ENCODE results near the gene GRIK1.

Gene GRIK1

DNA sequence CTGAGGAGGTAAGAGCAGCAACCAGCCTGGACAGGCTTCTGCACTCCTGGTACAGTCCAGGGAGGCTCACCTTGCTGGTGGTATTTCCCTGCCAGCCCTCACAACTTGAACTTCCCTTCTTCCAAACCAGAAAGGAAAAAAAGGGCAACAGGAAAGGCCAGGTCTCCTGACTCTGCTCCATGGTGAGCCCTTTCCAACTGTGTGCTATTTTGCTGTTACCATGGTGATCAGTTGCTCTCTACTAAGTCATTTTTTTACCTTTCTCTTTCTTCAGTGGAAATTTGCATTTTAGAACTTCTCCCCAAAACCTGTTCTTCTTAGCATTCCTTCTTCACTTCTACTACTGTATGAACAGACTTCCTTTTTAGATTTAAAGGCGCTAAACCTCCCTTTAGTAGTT, 164.3 kb downstream of the GRIK1 start:
- no peaks in the 10 kb centered on the region for H3K36me3 ChIP-seq (ENCODE audit: control insufficient read depth, insufficient read depth, low read length, severe bottlenecking)
- no peaks in the 10 kb centered on the region for H3K9me3 ChIP-seq (ENCODE audit: control insufficient read depth, low read length)
- no peaks in the 10 kb centered on the region for H3K4me1 ChIP-seq (ENCODE audit: control insufficient read depth, insufficient read depth, low read length)
- no peak overlapping the region for H3K9ac ChIP-seq (ENCODE audit: low read length)
- peaks cover 6% of the 10 kb centered on the region for H3K27me3 ChIP-seq (replicated peaks; ENCODE audit: control insufficient read depth, insufficient read depth, low read length)
- DNase-seq (ENCODE audit: low read depth): no peak
- no peak overlapping the region for H3K4me3 ChIP-seq (ENCODE audit: low read length)

DNA sequence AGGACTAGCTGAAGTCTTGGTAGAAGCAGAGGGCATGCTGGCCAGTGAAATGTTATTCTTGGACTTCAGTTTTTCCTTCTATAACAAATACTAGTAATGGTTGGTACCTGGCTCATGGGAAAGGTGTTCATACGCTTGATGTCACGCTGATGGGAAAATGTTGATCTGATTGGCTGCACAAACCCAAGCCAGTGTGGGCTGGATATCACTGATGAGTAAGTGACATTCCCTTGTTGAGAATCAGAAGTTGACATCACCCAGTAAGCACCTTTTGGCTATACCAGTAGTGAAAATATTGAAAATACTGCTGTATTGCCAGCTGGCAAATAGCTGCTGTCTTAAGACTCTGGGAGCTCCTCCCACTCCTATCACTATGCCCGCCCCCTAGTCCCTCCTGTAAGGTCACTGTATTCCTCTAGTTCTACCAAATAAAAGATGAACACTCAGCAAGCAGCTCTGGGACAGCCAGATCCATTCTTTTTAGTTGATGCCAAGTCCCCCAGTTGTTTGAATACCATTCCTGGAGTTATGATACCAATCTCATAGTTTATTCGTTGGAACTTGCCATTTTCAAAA, 168.2 kb downstream of the GRIK1 start:
- no peak for DNase-seq (ENCODE audit: low read depth)
- Histone ChIP-seq H3K9ac (ENCODE audit: low read length) (no peak overlapping the region), H3K4me3 (ENCODE audit: low read length) (no peak overlapping the region), H3K4me1 (ENCODE audit: control insufficient read depth, insufficient read depth, low read length) (no peaks in the 10 kb centered on the region), H3K36me3 (ENCODE audit: control insufficient read depth, insufficient read depth, low read length, severe bottlenecking) (no peaks in the 10 kb centered on the region), H3K27me3 (replicated peaks; ENCODE audit: control insufficient read depth, insufficient read depth, low read length) (peaks cover 6% of the 10 kb centered on the region), H3K9me3 (ENCODE audit: control insufficient read depth, low read length) (no peaks in the 10 kb centered on the region)

DNA sequence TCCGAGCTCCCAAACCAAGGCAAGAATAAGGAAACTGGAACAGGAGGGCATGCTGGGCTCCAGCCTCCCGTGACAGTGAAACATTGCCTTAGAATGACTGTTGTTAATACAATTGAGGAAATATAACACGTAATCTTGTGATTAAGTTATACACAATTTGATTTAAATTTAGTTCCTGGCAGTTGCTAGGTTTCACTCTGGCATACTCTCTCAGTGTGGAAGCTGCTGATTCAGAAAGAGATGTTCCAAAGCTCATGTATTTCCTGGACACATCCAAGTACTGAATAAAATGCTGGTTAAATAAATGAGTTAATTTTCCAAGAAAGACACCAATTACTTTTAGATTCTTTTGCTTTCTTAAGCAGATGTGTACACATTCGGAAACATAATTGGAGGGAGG, 176.1 kb downstream of the GRIK1 start:
- Histone ChIP-seq H3K27me3 (replicated peaks; ENCODE audit: control insufficient read depth, insufficient read depth, low read length) (no peaks in the 10 kb centered on the region), H3K4me3 (ENCODE audit: low read length) (no peak overlapping the region), H3K4me1 (ENCODE audit: control insufficient read depth, insufficient read depth, low read length) (no peaks in the 10 kb centered on the region), H3K9me3 (ENCODE audit: control insufficient read depth, low read length) (no peaks in the 10 kb centered on the region), H3K36me3 (ENCODE audit: control insufficient read depth, insufficient read depth, low read length, severe bottlenecking) (no peaks in the 10 kb centered on the region), H3K9ac (ENCODE audit: low read length) (no peak overlapping the region)
- DNase-seq (ENCODE audit: low read depth): no peak

DNA sequence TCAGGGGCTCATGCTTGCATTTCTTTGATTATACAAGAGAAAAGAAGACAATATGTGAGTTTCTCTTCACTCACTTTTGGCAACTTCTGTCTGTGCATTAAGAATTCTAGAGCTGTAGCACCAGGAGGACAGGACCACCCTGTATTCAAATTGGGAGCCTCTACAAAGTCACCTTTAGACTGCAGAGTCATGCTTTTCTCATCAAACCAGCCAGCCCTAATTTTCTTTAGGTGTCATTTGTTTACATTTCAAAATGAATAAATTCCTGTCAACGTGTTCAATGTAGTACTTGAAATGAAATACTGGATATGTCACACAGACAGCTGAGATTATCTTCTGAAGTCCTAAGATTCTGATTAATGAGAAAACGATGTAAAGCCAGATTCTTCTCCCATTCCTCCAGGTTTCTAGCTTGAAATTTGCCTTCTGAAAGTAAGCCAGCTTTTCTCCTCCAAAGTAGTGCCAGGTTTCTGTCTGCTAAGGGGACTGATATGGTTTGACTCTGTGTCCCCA, 177.2 kb downstream of the GRIK1 start:
- Histone ChIP-seq H3K36me3 (ENCODE audit: control insufficient read depth, insufficient read depth, low read length, severe bottlenecking) (no peaks in the 10 kb centered on the region), H3K4me1 (ENCODE audit: control insufficient read depth, insufficient read depth, low read length) (no peaks in the 10 kb centered on the region), H3K9me3 (ENCODE audit: control insufficient read depth, low read length) (no peaks in the 10 kb centered on the region), H3K27me3 (replicated peaks; ENCODE audit: control insufficient read depth, insufficient read depth, low read length) (no peaks in the 10 kb centered on the region), H3K9ac (ENCODE audit: low read length) (no peak overlapping the region), H3K4me3 (ENCODE audit: low read length) (no peak overlapping the region)
- DNase-seq (ENCODE audit: low read depth): no peak

DNA sequence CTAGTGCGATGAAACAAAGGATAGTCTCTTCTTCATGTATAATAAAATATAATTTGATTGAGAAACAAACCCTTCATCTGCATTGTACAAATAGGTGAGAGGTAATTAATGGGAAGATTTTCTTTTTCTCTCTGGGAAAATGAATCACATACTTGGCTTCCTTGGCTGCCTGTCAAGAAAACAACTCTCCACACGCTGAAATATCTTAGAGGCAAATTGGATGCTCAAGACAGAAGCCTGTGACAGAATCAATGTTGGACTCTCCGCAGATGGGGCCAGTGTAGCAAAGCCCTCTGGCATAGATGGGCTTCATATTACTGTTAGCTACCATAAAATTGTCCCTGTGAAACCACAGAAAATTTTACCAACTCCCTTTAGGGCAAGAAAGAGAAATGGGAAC, 186.6 kb downstream of the GRIK1 start:
- no peaks in the 10 kb centered on the region for H3K9me3 ChIP-seq (ENCODE audit: control insufficient read depth, low read length)
- no peak overlapping the region for H3K9ac ChIP-seq (ENCODE audit: low read length)
- H3K27me3 ChIP-seq (replicated peaks; ENCODE audit: control insufficient read depth, insufficient read depth, low read length): no peaks in the 10 kb centered on the region
- H3K4me3 ChIP-seq (ENCODE audit: low read length): no peak overlapping the region
- H3K36me3 ChIP-seq (ENCODE audit: control insufficient read depth, insufficient read depth, low read length, severe bottlenecking): no peaks in the 10 kb centered on the region
- H3K4me1 ChIP-seq (ENCODE audit: control insufficient read depth, insufficient read depth, low read length): peaks cover 9% of the 10 kb centered on the region
- peak; percentile 44 for DNase-seq (ENCODE audit: low read depth)

DNA sequence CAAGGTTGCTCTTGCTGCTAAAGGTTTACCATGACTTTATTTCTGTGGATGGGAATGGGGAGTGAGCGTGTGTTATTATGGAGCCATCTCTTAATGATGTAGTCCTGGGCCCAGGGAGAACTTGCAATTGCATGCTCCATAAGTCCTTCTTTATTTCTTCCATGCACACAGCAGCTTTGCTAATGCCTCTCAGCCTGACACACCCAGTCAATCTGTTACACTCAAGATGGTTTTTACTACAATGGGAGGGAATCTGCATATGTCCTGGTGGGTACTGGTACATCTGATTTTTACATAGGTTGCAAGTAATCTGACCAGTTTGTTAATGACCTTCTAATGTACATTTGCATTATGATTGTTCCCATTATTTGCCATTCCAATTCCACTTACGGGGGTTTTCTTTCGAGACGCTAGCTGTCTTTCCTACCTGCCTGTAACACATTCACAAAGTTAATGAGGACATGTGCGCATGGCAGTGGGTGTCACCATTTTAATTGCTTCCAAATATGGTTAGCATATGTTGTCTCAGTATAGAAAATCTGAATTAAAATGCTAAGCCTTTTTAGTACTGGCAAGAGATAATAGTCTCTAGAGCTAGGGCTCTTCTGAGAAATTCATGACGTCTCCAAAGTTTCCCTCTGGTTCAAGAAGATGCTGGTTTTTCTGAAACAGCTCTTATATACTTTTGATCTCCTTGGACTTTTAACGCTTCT, 188.2 kb downstream of the GRIK1 start:
- H3K9ac ChIP-seq (ENCODE audit: low read length): no peak overlapping the region
- DNase-seq (ENCODE audit: low read depth): no peak
- peaks cover 13% of the 10 kb centered on the region for H3K4me1 ChIP-seq (ENCODE audit: control insufficient read depth, insufficient read depth, low read length)
- no peaks in the 10 kb centered on the region for H3K36me3 ChIP-seq (ENCODE audit: control insufficient read depth, insufficient read depth, low read length, severe bottlenecking)
- no peaks in the 10 kb centered on the region for H3K27me3 ChIP-seq (replicated peaks; ENCODE audit: control insufficient read depth, insufficient read depth, low read length)
- H3K9me3 ChIP-seq (ENCODE audit: control insufficient read depth, low read length): no peaks in the 10 kb centered on the region
- no peak overlapping the region for H3K4me3 ChIP-seq (ENCODE audit: low read length)

DNA sequence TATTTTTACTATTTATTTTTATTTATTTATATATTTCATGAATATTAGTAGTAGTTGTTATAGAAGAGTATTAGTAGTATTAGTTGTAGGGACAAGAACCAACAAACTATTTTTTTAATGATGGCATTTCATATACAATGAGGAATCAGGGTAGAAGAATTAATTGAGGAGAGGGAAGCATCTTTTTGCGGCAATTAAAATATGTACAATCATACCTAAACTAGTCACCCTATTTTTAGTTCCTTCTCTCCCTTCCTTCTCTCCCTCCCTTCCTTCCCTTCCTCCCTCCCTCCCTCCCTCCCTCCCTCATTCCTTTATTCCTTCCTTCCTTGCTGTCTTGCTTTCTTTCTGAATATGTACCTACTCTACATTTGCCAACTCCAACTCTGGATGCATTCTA, 189.8 kb downstream of the GRIK1 start:
- H3K36me3 ChIP-seq (ENCODE audit: control insufficient read depth, insufficient read depth, low read length, severe bottlenecking): no peaks in the 10 kb centered on the region

DNA sequence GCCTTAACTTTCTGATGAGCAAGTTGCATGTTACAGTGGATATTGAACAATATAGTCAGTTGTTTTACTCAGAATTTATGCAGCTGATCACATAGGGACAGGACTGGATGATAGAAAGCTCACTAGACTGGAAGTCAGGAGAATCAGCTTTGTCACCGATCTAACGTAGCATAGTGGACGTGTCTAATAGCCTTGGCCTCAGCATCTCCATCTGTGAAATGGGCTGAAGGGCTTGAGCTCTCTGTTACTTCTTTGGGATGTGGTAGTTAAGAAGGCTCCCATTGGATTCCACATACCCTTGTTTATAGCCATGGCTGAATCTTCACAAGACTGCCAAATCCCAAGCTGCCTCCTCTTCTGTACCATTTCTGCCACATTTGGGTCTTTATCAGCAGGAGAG, 190.6 kb downstream of the GRIK1 start:
- H3K9ac ChIP-seq (ENCODE audit: low read length): no peak overlapping the region
- H3K4me1 ChIP-seq (ENCODE audit: control insufficient read depth, insufficient read depth, low read length): peaks cover 13% of the 10 kb centered on the region
- H3K9me3 ChIP-seq (ENCODE audit: control insufficient read depth, low read length): no peaks in the 10 kb centered on the region
- DNase-seq (ENCODE audit: low read depth): no peak
- no peak overlapping the region for H3K4me3 ChIP-seq (ENCODE audit: low read length)
- H3K36me3 ChIP-seq (ENCODE audit: control insufficient read depth, insufficient read depth, low read length, severe bottlenecking): no peaks in the 10 kb centered on the region
- no peaks in the 10 kb centered on the region for H3K27me3 ChIP-seq (replicated peaks; ENCODE audit: control insufficient read depth, insufficient read depth, low read length)

More for the DNA sequence above, 189.8 kb downstream of the GRIK1 start:
- no peak overlapping the region for H3K9ac ChIP-seq (ENCODE audit: low read length)
- H3K4me3 ChIP-seq (ENCODE audit: low read length): no peak overlapping the region
- DNase-seq (ENCODE audit: low read depth): no peak
- H3K27me3 ChIP-seq (replicated peaks; ENCODE audit: control insufficient read depth, insufficient read depth, low read length): no peaks in the 10 kb centered on the region
- H3K4me1 ChIP-seq (ENCODE audit: control insufficient read depth, insufficient read depth, low read length): peaks cover 13% of the 10 kb centered on the region
- H3K9me3 ChIP-seq (ENCODE audit: control insufficient read depth, low read length): no peaks in the 10 kb centered on the region

DNA sequence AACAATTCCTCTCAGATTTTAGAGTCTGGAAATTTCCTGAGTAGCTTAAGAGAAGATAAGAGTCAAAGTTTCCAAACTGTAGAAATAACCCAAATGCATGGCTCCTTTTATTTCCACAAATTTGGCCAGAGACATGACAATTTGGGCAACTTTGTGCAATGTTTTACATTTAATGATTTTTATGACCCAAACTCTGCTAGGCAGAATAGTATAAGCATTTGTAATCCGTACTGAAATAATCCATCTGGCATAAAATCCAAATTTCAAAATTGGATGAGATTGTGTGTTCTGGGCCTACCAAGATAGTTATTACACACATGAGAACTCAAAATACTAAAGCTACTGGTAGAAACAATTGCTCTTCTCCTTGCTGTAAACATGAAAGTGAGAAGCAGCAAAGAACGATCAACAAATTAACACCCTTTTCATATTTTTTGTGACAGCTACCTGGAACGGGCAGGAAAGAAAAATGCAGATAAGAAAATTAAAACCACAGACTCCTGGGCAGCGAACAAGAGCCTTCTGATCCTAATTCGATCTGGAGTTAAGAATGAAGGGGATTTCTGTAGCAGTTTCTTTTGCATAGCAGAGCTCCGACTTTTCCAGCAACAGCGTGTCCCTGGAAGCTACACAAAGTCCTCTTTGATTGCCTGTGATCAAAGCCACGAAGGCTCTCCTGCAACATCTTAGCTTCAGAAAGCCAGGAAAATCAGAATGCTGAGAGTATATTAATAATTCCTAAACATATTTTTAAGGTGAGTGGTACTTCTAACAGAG, 191.2 kb downstream of the GRIK1 start:
- Histone ChIP-seq H3K9ac (ENCODE audit: low read length) (no peak overlapping the region), H3K27me3 (replicated peaks; ENCODE audit: control insufficient read depth, insufficient read depth, low read length) (no peaks in the 10 kb centered on the region), H3K9me3 (ENCODE audit: control insufficient read depth, low read length) (no peaks in the 10 kb centered on the region), H3K36me3 (ENCODE audit: control insufficient read depth, insufficient read depth, low read length, severe bottlenecking) (no peaks in the 10 kb centered on the region), H3K4me1 (ENCODE audit: control insufficient read depth, insufficient read depth, low read length) (peaks cover 13% of the 10 kb centered on the region), H3K4me3 (ENCODE audit: low read length) (no peak overlapping the region)
- DNase-seq (ENCODE audit: low read depth): no peak

DNA sequence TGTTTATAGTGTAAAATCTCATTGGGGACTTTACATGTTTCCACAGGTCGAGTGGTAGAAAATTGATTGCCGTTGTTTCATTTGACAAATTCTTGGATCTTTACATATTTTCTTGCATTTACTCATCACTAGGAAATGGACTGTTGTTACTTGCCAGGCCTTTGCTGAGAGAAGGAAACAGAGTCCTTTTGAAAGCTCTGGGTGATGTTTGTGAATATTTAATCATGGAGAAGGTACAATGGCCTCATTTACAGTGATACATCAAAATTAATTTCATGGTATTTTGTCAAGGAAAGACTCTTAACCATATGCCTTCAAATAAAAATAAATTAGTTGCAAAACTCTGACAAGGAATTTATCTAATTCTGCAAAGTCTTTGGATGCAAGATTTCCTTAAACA, 198.0 kb downstream of the GRIK1 start:
- H3K4me3 ChIP-seq (ENCODE audit: low read length): no peak overlapping the region
- no peak overlapping the region for H3K9ac ChIP-seq (ENCODE audit: low read length)
- no peaks in the 10 kb centered on the region for H3K9me3 ChIP-seq (ENCODE audit: control insufficient read depth, low read length)
- H3K4me1 ChIP-seq (ENCODE audit: control insufficient read depth, insufficient read depth, low read length): peaks cover 8% of the 10 kb centered on the region
- DNase-seq (ENCODE audit: low read depth): no peak
- no peaks in the 10 kb centered on the region for H3K27me3 ChIP-seq (replicated peaks; ENCODE audit: control insufficient read depth, insufficient read depth, low read length)
- no peaks in the 10 kb centered on the region for H3K36me3 ChIP-seq (ENCODE audit: control insufficient read depth, insufficient read depth, low read length, severe bottlenecking)

DNA sequence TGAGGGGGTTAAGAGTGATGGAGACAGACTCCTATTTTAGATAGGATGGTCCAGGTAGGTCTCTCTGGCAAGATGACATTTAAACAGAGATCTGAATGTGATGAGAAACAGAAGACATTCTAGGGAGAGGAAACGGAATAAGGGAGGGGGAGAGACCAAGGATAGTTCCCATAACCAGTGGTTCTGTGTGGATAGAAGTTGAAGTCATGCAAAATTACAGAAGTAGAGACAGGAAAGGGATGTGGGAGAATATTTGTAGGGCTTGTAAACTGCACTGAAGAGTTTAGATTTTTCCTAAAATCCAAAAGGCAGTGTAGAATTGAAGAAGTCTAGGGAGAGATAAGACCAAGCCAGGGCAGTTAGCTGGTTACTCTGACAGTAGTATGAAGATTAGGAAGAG, 200.6 kb downstream of the GRIK1 start:
- no peak for DNase-seq (ENCODE audit: low read depth)
- Histone ChIP-seq H3K9me3 (ENCODE audit: control insufficient read depth, low read length) (no peaks in the 10 kb centered on the region), H3K4me3 (ENCODE audit: low read length) (no peak overlapping the region), H3K27me3 (replicated peaks; ENCODE audit: control insufficient read depth, insufficient read depth, low read length) (no peaks in the 10 kb centered on the region), H3K9ac (ENCODE audit: low read length) (no peak overlapping the region), H3K36me3 (ENCODE audit: control insufficient read depth, insufficient read depth, low read length, severe bottlenecking) (no peaks in the 10 kb centered on the region), H3K4me1 (ENCODE audit: control insufficient read depth, insufficient read depth, low read length) (peaks cover 8% of the 10 kb centered on the region)

Data from adipocyte (in vitro differentiated cells).